HG03378 (cell line): ENCODE data around the gene SBNO2.

Experiments
- ATAC-seq: cut with Tn5 transposase; IDR thresholded peaks from one replicate; pipeline ENCODE4 v1.9.1; 2021; ENCODE audit warnings: mild to moderate bottlenecking, moderate library complexity; ENCODE audit not compliant: unreplicated experiment

Gene SBNO2

GRCh38 chr19:1169921-1170885 is 3.9 kb downstream of the SBNO2 start:
- ATAC-seq: no peak

- no peak for ATAC-seq
Measured at GRCh38 chr19:1169411-1169791, 4.7 kb downstream of the SBNO2 start.

GRCh38 chr19:1168572-1169410 is 5.3 kb downstream of the SBNO2 start:
- no peak for ATAC-seq

- no peak for ATAC-seq
Measured at GRCh38 chr19:1167687-1168571, 6.1 kb downstream of the SBNO2 start.

- ATAC-seq: no peak
Measured at GRCh38 chr19:1166872-1167573, 7.0 kb downstream of the SBNO2 start.

GRCh38 chr19:1164684-1165531 is 9.2 kb downstream of the SBNO2 start:
- no peak for ATAC-seq

GRCh38 chr19:1163934-1164683 is 10.0 kb downstream of the SBNO2 start:
- ATAC-seq: no peak

GRCh38 chr19:1163283-1163933 is 10.7 kb downstream of the SBNO2 start:
- ATAC-seq: no peak

GRCh38 chr19:1162404-1163282 is 11.4 kb downstream of the SBNO2 start:
- ATAC-seq: no peak

- ATAC-seq: no peak
Measured at GRCh38 chr19:1161716-1162115, 12.4 kb downstream of the SBNO2 start.

- no peak for ATAC-seq
Measured at GRCh38 chr19:1159864-1160595, 14.0 kb downstream of the SBNO2 start.

- ATAC-seq: no peak
Measured at GRCh38 chr19:1158885-1159448, 15.1 kb downstream of the SBNO2 start.

- no peak for ATAC-seq
Measured at GRCh38 chr19:1157931-1158884, 15.9 kb downstream of the SBNO2 start.

GRCh38 chr19:1156830-1157615 is 17.0 kb downstream of the SBNO2 start:
- no peak for ATAC-seq
